PC-3 (cell line): ENCODE measurements around the gene C15orf39.

Experiments
- CTCF ChIP-seq: fragments of 300-600 bp; sonication (generic); conservative IDR thresholded peaks from 2 replicates; pipeline ENCODE4 v1.5.1; 2017; ENCODE audit warnings: antibody characterized with exemption, low read depth, mild to moderate bottlenecking, low read length
- EZH2 ChIP-seq: fragments of 300-600 bp; sonication (generic); IDR thresholded peaks from one replicate; pipeline ENCODE4 v1.6.1; 2017; ENCODE audit warnings: antibody characterized with exemption, mild to moderate bottlenecking, low read length; ENCODE audit not compliant: unreplicated experiment
- EZH2phosphoT487 ChIP-seq: fragments of 300-600 bp; sonication (generic); IDR thresholded peaks from 2 replicates; pipeline ENCODE4 v1.6.1; 2018; ENCODE audit warnings: mild to moderate bottlenecking, antibody characterized with exemption, low read length, borderline replicate concordance

- TF ChIP-seq CTCF (no peak), EZH2phosphoT487 (no peak), EZH2 (no peak)
Measured at GRCh38 chr15:75193272-75193671, 8.4 kb upstream of the C15orf39 start.
